Fibroblast of gingiva (primary cell): ENCODE measurements around the gene PRRG3.
"Not testable (repeated sequence)": the region's sequence is repeated elsewhere in the genome, so short reads cannot be mapped to it uniquely, and the experiment has no call there.

ENCODE experiments used
- DNase-seq: peaks from one replicate; pipeline ENCODE4 v3.0.0-alpha.2; 2011; ENCODE audit warnings: low read depth

The PRRG3 gene

GRCh38 chrX:151694661-151695582, at the start of gene PRRG3:
Gene PRRG3, plus strand, starts transcription at chrX:151695458. Its CDS starts 3,357 bp downstream, at chrX:151698815.
- no peak for DNase-seq

- no peak for DNase-seq
Observed at GRCh38 chrX:151675121-151675746, 20.0 kb upstream of the PRRG3 start.

GRCh38 chrX:151676196-151676595, 19.1 kb upstream of the PRRG3 start:
- no peak for DNase-seq

GRCh38 chrX:151679798-151680402, 15.4 kb upstream of the PRRG3 start:
- DNase-seq = no peak

- DNase-seq = no peak
Observed at GRCh38 chrX:151680805-151681204, 14.5 kb upstream of the PRRG3 start.

- DNase-seq = no peak
Observed at GRCh38 chrX:151687635-151688034, 7.6 kb upstream of the PRRG3 start.

- DNase-seq = no peak
Observed at GRCh38 chrX:151688695-151689094, 6.6 kb upstream of the PRRG3 start.

GRCh38 chrX:151692825-151693224, 2.4 kb upstream of the PRRG3 start:
- no peak for DNase-seq

- DNase-seq = no peak
Observed at GRCh38 chrX:151694121-151694520, 1.1 kb upstream of the PRRG3 start.

- no peak for DNase-seq
Observed at GRCh38 chrX:151695583-151696340, 504 bp downstream of the PRRG3 start.

- DNase-seq = not testable (repeated sequence)
Observed at GRCh38 chrX:151697082-151697481, 1.8 kb downstream of the PRRG3 start.

- DNase-seq = peak; percentile 53
Observed at GRCh38 chrX:151697522-151697921, 2.3 kb downstream of the PRRG3 start.

GRCh38 chrX:151698485-151698884, 3.2 kb downstream of the PRRG3 start:
- no peak for DNase-seq

- no peak for DNase-seq
Observed at GRCh38 chrX:151699746-151700145, 4.5 kb downstream of the PRRG3 start.

- no peak for DNase-seq
Observed at GRCh38 chrX:151700581-151700980, 5.3 kb downstream of the PRRG3 start.

GRCh38 chrX:151701071-151701470, 5.8 kb downstream of the PRRG3 start:
- no peak for DNase-seq

GRCh38 chrX:151701531-151701930, 6.3 kb downstream of the PRRG3 start:
- DNase-seq = no peak

- DNase-seq = no peak
Observed at GRCh38 chrX:151702026-151702714, 6.9 kb downstream of the PRRG3 start.

GRCh38 chrX:151702741-151703340, 7.6 kb downstream of the PRRG3 start:
- DNase-seq = no peak

- no peak for DNase-seq
Observed at GRCh38 chrX:151703487-151703886, 8.2 kb downstream of the PRRG3 start.

- no peak for DNase-seq
Observed at GRCh38 chrX:151704041-151704663, 8.9 kb downstream of the PRRG3 start.
